MV-4-11 (cell line): ENCODE results near the gene TC2N.
"Not testable (repeated sequence)": the region's sequence is repeated elsewhere in the genome, so short reads cannot be mapped to it uniquely, and the experiment has no call there.

Source experiments
- DNase-seq: peaks from one replicate; lab custom pipeline; 2025; lab: John Stamatoyannopoulos, UW

Gene TC2N

DNA sequence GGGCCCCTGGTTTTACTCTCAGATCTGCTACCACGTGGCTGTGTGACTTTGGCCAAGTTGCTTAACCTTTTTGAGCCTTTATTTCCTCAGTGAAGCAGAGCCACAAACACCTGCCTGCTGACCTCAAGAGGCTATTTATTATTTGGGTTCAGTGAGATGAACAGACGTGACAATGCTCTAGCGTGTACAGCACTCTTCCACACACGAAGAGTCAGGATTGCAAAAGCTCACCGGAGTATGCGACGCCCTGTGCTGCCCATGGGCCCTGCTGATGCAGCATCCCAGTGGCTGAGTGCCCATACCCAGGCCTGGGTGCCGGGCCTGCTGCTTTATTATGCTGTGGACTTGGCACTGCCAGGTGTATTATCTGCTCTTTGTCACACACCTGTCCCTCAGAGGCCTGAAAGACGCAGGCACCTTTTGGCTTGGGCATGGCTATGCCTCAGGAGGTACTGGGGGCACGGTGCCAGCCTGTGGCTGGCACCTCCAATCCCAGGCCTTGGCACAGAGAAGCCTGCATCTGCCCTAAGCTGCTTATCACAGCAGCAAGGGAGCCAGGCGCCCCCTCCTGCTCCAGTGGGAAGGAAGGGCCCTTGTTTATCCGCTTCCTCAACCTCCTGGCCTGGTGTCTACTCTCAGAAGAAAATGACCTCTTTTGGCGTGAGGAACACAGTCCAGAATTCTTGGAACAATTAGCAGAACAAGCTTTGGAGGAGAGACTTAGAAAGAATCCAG is 22.3 kb upstream of the TC2N start:
- DNase-seq: no peak

DNA sequence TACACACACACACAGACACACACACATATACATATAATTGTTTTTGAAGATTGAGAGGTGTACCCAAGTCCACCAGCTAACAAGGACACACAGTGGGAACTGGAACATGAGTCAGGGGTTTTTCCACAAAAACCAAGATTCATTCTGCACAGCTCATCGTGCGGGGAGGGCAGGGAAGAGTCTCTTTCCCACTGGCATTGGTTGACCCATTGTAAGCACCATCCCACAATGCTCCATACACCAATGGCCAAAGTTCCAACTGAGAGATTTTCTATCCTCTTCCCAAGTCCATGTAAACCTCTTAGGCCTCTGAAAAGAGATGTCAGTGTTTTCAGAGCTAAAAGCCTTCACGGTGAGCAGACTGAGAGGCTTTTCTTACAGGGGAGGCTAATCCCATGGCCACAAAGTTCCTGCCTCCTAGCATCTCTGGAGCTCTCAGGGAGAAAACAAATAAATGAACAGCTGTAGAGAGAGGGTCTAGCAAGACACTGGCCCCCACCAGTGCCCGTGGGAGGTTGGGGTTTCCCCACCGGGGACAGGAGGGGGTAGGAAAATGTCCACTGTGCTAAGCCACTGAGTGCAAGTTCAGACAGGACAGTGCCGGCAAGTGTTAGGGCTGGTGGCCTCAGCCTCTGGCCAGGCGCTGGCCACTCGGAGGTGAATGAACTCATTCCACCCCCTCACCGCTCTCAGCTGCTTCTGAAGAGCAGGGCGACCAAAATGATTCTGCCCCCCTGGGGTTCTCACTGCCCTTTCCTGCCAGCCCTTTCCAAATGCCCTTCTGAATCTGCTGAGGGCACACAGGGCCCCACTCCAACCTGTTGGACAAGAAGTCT is 21.5 kb upstream of the TC2N start:
- DNase-seq: no peak

DNA sequence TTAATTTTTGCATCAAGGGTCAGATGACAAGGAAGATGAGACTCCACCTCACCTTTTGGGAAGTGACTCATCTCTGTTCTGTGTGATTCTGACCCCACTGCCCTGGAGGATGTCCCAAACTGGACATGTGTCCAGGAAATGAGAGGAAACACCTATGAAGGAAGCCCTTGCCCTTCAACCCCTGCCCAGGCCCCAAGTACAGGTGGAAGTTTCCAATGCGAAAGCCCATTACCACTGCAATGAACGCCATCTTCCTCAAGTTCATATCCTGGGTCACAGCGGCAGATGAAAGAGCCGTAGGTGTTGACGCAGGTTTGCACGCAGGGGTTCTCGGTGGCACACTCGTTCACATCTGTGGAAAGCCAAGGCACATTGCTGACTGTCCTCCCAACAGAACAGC is 19.6 kb upstream of the TC2N start:
- no peak for DNase-seq

DNA sequence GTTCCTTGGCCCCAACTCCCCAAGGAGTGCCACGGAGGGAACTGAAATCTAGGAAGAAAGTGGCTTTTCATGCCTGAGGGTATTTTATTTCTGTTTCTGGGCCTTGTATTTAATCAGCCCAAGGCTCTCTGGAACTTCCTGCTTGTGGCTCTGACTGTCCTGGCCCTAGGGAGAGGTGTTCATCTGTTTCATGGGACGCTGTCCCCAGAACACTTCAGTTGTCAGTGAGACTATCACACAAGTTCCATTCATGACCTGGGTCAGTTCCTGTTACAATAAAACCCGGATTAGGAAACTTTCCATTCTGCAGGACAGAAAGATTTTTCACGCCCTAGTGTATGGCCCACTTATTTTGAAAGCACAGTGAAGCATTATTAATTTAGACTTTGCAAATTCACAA is 18.5 kb upstream of the TC2N start:
- DNase-seq: no peak

DNA sequence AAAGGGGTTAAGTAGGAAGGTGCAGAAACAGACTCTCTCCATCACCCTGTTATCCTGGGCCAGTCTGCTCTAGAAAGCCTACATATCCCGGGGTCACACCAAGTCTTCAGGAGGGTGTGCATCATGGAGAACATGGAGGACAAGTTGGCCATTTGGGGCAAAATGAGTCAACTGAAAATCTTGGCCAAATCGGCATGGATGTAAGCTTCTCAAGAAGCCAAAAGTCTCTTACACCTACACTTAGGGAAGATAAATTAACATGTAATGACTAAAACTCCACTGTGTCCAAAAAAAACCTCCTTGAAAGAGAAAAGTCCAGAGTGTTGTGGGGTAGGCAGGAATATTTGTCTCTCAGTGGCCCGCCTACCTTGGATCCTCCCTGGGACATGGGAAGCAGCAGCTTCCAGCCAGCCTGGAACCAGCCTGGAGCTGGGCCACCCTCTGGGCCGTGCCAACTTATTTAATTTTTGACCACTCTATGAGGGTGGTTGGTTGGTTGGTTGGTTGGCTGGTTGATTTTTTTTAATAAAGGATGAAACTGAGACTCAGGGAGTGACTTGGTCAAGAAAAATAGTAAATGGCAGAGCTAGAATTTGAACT is 17.9 kb upstream of the TC2N start:
- DNase-seq: no peak

DNA sequence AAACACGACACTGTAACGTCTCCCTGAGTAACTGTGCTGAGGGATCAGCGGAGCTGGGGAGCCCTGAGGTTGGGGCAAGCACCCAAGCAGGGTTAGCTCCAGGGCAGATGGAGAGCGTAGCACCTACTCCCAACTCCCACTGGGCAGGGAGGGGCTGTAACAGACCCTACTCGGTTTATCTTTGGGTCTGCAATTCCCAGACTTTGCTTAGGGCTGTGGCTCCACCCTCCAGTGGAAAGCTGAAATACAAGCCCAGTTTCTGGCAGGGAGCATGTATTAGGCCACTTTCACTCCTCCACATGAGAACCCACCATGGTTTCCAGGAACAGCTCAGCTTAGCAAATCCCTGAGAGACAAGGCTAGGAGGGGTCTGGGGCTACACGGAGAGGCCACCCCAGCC is 17.3 kb upstream of the TC2N start:
- DNase-seq: no peak

DNA sequence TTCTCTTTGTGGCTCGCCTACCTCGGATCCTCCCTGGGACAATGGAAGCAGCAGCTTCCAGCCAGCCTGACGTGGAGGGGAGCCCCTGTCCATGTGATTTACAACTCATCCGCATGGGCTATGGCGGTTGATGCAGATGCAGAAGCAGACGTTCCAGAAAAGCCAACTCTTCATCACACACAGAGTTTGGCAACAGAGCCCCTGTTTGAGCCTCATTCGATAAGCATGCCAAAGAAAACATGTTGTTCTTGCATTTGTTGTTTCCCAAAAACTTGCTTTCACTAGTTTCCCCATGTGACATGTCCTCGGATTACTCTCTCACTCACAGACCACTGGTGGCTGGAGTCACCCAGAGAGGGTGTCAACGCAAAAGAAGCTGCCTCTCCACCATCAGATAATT is 16.4 kb upstream of the TC2N start:
- no peak for DNase-seq

DNA sequence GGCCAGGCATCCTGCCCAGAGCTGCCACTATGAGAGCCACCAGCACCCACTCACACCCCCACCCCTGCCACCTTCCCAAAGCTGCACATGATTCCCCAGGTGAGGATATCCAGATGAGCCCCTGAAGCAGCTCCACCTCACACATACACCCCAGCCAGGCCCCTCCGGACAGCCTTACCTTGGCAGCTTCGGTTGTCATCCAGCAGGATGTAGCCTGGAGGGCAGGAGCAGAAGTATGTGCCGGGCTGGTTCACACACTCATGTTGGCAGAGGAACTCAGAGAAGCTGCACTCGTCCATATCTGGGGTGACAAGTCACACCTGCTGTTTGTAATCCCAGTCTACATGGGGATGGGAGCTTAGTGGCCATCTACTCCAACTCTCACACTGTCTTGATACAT is 15.4 kb upstream of the TC2N start:
- no peak for DNase-seq

DNA sequence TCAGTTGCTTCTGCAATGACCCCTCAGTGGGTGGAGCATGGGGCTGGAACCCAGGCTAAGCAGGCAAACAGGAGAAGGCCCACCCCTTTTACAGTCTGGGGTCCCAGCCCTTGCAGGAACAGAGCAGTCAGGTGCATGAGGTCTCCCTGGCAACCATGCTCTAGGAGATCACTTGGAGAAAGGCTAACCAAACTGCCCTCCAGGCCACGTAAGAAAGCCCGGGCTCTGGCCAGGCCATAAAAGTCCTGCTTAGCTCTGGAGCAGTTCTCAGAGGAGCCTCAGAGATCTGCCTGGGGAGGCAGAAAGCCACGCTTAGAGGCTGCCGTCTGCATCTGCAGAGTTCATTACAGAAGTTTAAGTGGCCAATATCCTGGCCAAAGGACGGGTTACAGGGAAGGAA is 15.0 kb upstream of the TC2N start:
- DNase-seq: no peak

DNA sequence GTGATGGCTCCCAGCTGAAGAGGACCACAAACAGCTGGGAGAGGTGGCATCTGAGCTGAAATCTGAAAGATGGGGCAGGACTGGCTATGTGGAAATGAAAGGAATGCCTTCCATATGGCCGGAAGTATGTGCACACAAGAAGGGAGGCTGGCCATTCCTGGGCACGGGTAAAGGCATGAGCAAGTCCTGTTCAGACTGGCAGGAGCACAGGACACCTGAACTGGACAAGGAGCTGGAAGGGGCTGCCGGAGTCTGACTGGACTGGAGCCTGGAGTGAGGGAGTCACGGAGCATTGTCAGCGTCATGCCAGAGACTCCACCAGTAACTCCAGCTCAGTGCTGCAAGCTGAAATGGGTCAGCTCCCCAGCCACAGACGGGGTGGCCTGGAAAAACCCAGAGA is 11.9 kb upstream of the TC2N start:
- no peak for DNase-seq

DNA sequence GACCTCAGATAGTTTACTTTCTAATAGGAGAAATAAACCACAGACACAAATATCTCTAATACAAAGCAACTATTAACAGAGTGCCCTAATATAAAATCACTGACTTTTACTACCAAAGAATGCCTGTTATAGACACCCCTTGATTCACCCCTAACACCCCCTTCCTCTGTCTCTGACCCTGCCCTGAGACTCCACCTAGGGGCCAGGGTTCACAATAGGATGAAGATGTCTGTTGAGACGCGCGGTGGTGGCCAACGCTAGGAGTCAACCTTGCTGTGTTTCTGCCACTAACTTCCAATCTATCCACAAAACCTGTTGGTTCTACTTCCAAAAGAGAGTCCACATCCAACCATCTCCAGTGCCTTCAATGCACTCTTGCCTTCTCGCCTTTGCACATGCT is 10.9 kb upstream of the TC2N start:
- DNase-seq: no peak

DNA sequence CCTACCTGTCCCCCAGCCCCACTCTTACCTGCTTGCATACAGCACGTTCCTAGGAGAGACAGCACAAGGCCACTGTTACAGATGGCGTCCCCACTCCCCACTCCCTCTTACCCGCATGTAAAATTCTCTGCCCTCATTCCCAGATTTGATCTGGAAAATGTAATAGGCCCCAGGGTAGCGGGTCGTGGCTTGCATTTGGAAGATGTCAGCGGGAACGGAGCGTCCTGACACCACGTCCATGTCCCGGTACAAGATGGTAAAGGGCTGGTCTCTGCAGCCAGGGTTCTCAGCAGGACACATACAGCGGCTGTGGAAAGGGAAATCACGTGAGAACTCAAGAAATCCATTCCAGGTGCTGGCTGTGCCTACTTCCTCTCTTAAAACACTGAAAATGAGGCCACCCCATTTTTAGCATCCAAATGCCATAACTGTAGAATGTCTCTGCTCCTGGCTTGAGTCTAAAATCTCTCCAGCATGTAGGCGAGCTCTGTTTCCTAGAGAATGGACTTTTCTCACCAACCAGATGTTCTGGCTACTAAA is 10.1 kb upstream of the TC2N start:
- DNase-seq: no peak

DNA sequence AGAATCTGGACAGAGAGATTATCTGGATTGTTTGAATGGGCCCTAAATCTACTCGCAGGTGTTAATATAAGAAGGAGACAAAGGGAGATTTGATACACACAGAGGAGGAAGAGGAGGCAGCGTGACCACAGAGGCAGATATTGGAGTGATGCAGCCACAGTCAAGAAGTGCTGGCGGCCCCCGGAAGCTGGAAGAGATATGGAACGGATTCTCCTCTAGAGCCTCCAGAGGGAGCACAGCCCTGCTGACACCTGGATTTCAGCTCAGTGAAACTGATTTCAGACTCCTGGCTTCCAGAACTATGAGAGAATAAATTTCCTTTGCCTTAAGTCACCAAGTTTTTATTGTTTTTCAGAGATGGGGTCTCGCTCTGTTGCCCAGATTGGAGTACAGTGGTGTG is 9.2 kb upstream of the TC2N start:
- no peak for DNase-seq

DNA sequence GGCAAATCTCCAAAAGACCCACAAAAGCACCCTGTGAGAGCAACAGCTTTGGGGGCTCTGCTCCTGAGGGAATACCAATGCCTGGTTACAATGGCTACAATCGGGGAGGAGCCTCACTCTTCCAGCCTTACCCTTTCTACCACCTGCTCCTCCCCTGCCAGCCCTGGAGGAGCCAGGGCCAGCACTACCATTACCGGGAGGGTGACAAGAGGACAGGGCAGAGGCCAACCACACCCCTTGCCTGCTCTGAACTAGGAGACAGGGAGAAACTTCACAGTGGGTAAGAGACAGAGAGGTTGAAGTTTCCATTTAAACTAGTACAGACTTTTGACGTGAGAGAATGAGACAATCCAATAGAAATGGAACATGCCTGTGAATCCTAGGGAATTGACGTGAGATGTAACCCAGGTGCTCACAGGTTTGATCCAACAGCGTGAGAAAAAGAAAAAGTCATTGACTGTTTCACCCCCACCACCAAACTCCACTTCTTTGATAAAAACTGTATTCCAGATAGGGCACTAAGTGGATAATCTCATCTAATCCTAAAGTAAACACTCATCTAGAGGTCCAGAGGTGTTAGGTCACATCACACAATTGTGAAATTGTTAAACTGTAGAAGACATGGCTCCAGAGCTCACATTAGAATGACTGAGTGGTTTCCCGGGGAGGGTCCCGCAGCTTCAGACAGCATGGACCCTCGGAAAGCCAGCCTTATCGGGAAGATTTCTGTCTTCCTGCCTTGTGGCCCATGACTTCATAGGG is 8.4 kb upstream of the TC2N start:
- no peak for DNase-seq

DNA sequence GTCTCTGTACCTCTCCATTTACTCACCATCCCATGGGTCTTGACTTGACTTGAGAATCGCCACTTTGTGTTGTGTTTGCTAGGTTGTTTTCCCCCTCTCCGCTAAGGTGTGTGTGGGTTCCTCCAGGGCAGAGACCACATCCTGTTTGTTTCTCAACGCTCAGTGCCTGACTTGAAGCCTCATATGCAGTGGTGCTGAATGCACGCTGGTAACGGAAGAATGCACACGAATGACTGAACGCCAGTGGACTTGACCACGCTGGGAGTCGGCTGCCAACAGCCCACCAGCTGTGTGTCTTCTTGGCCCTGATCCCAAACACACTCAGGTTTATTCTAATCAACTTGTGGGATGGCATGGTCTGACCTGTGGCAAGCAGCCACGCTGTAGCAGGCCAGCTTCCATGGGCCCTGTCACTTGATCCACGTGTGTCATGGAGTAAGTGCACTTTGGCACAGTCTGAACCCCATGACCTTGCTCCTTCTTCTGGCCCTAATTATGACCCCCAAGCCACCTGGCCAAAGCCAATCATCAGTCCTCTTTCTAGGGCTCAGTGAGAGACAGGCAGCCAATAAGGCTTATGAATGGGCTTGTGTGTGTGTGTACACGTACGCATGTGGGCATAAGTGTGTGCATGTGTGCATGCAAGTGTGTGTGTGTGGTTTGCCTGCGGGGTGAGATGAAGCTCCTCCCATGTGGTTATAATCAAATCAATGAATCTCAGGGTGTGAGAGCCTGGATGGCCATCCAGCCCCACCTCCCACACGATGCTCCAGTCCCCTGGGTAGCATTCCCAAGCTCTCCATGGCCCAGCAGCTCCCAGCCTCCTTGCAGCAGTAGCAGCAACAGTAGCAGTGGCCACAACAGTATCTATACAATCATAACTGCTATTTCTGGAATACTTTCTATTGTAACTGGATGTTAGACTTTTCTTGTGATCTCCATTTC is 6.4 kb upstream of the TC2N start:
- no peak for DNase-seq

DNA sequence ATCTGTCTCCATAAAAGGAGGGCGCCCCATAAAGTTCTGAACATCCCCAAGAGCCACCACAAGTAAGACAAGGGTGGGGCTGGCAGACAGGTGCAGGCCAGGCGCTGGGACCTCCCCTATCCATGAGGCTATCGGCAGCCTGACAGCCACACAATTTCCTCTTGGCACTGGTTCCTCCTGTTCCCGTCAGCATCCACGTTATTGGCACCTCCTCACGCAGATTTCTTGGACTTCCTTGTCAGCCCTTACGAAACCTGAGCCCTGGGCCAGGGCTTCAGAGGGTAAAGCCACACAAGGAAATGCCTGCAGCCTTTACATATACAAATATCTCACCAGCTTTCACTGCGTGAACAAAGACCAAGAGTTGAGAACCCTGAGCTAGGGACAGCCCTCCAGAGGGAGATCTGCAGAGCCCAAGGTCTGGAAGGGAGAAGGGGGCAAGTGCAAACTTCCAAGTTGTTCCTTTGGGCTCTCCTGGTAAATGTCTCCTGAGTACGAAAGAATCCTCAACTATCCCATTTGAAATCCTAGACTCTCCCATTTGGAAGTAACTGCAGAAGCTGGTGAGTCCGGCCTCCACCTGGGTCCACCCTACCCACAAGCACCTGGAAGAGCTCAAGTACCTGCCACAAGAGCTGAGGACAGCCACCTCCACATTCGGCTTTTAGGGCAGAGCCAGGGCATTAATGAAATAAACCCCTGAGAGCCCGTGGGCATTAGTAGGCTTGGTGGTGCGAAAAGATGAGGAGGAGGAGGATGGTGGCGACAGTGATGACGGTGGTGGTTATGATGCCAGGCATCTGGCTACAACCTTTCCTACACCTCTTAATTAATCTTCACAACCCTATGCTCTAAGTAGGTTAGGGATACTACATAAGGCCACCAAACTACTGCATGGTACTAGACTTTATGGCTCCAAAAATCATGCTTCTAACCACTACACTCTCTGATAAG is 5.5 kb upstream of the TC2N start:
- DNase-seq: peak; percentile 25

DNA sequence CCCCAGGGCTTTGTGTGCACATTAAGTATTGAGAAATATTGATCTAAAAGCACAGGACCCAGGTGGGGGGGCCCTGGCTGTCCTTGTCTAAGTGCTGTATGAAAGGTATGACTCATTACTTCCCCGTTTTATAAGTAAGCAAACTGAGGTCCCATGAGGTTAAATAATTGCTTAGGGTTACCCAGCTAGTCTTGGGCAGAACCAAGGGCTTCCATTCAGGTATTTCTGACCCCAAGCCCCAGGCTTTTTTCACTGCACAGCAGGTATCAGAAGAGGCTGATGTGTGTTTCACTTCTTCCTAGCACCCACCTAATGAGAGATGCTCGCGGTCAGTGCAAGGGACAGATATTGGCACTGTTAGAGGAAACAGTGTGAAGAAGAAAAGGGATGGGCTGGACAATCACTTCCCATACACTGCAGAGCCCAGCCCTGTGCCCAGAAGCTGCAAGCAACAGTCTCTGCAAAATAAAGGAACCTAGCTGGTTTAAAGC is 4.7 kb upstream of the TC2N start:
- peak; percentile 49 for DNase-seq

DNA sequence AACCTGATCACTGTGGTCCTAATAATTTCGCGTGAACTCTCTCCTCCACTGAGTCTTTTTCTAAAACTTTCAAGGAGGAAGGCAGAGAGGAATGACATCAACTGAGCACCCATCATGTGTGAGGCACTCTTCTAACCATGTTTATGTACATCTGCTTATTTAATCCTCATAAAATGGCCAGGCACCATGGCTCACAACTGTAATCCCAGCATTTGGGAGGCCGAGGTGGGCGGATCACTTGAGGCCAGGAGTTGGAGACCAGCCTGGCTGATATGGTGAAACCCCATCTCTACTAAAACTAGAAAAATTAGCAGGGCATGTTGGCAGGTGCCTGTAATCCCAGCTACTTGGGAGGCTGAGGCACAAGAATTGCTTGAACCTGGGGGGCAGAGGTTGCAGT is 4.1 kb upstream of the TC2N start:
- DNase-seq: not testable (repeated sequence)

DNA sequence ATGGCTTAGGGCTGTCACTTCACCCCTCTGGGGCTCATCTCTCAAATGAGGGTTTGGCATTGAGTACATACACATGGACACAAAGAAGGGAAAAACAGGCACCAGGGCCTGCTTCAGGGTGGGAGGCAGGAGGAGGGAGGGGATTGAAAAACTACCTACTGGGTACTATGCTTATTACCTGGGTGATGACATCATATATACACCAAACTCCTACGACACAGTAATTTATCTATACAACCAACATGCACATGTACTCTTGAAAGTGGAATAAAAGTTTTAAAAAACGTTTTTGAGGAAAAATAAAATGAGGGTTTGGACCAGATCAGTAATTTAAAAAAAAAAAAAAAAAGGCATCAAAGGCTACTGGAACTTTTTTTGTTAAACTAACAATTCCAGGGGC is 3.6 kb upstream of the TC2N start:
- DNase-seq: no peak

DNA sequence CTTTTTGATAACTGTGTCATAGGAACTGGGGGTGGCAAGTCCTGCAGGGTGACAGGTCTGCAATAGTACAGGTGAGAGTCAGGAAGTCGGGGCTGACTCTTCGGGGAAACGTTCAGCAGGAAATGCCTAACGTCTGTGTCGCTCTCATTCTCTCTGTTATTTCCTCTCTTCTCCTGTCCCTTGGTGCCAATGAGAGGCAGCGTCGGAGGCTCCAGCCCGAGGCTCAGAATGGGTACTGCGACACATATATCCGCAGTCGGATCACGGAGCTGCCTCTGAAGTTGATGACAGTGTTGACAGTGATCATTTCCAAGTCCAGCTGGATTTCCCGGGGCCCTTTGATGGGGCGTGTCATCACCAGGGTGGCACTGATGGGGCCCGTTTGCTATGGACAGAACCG is 2.7 kb upstream of the TC2N start:
- no peak for DNase-seq
